ENCODE measurements around the gene CASP9.
"Not testable (repeated sequence)": the region's sequence is repeated elsewhere in the genome, so short reads cannot be mapped to it uniquely, and the experiment has no call there.

CASP9 gene

GRCh38 chr1:15483971-15484370 lies 40.0 kb downstream of the CASP9 start:
- no peak for TF ChIP-seq CTCF (IDR thresholded peaks at IDR 0.05; ENCODE audit: low read depth, low read length)
- Histone ChIP-seq H3K36me3 (no peaks in the 10 kb centered on the region), H3K4me3 (ENCODE audit: low read depth, low read length) (no peak overlapping the region), H3K27me3 (no peaks in the 10 kb centered on the region), H3K9me3 (no peaks in the 10 kb centered on the region), H3K4me1 (no peaks in the 10 kb centered on the region)
- no peak for DNase-seq

GRCh38 chr1:15482983-15483543 lies 41.0 kb downstream of the CASP9 start:
- not testable (repeated sequence) for H3K9me3 ChIP-seq; H3K27me3 ChIP-seq; H3K4me1 ChIP-seq; H3K4me3 ChIP-seq (ENCODE audit: low read depth, low read length); DNase-seq; H3K36me3 ChIP-seq

GRCh38 chr1:15482455-15482854 lies 41.6 kb downstream of the CASP9 start:
- H3K4me3 ChIP-seq (ENCODE audit: low read depth, low read length); H3K36me3 ChIP-seq; H3K27me3 ChIP-seq; DNase-seq; H3K9me3 ChIP-seq; H3K4me1 ChIP-seq: not testable (repeated sequence)

GRCh38 chr1:15479654-15480347 lies 44.2 kb downstream of the CASP9 start:
- no peaks in the 10 kb centered on the region for H3K4me1 ChIP-seq
- no peak for DNase-seq
- no peak overlapping the region for H3K4me3 ChIP-seq (ENCODE audit: low read depth, low read length)
- no peak for TF ChIP-seq CTCF (IDR thresholded peaks at IDR 0.05; ENCODE audit: low read depth, low read length)
- no peaks in the 10 kb centered on the region for H3K36me3 ChIP-seq
- no peaks in the 10 kb centered on the region for H3K9me3 ChIP-seq
- H3K27me3 ChIP-seq: no peaks in the 10 kb centered on the region

GRCh38 chr1:15477646-15478212 lies 46.3 kb downstream of the CASP9 start:
- Histone ChIP-seq H3K9me3 (no peaks in the 10 kb centered on the region), H3K4me3 (ENCODE audit: low read depth, low read length) (no peak overlapping the region), H3K36me3 (no peaks in the 10 kb centered on the region), H3K4me1 (no peaks in the 10 kb centered on the region), H3K27me3 (no peaks in the 10 kb centered on the region)
- TF ChIP-seq CTCF (IDR thresholded peaks at IDR 0.05; ENCODE audit: low read depth, low read length): no peak
- no peak for DNase-seq

GRCh38 chr1:15476927-15477326 lies 47.1 kb downstream of the CASP9 start:
- DNase-seq: no peak
- Histone ChIP-seq H3K36me3 (no peaks in the 10 kb centered on the region), H3K27me3 (no peaks in the 10 kb centered on the region), H3K4me1 (no peaks in the 10 kb centered on the region), H3K9me3 (no peaks in the 10 kb centered on the region), H3K4me3 (ENCODE audit: low read depth, low read length) (no peak overlapping the region)
- TF ChIP-seq CTCF (IDR thresholded peaks at IDR 0.05; ENCODE audit: low read depth, low read length): no peak

GRCh38 chr1:15475752-15476314 lies 48.2 kb downstream of the CASP9 start, which contains the start of gene CELA2B:
Gene CELA2B, plus strand, starts transcription at chr1:15476104. Its CDS starts 22 bp downstream, at chr1:15476126.
- no peak for TF ChIP-seq CTCF (IDR thresholded peaks at IDR 0.05; ENCODE audit: low read depth, low read length)
- no peak within 1 kb of the TSS for H3K4me3 ChIP-seq (ENCODE audit: low read depth, low read length)
- H3K4me1 ChIP-seq: no peaks in the 10 kb centered on the region
- H3K9me3 ChIP-seq: no peaks in the 10 kb centered on the region
- no peaks in the 10 kb centered on the region for H3K27me3 ChIP-seq
- DNase-seq: no peak
- H3K36me3 ChIP-seq: no peaks in the 10 kb centered on the region

Measured in BE2C (cell line).